Measurements from ENCODE around the gene TARBP2.

TARBP2 gene

GRCh38 chr12:53500776-53501614, at the start of gene TARBP2:
Gene TARBP2 (plus strand): TSS chr12:53501283. CDS start chr12:53501409, 126 bp downstream.
- peak; percentile 99 for DNase-seq

GRCh38 chr12:53451661-53452158, 49.4 kb upstream of the TARBP2 start, which contains the start of gene PCBP2:
Gene PCBP2 (plus strand): TSS chr12:53452102. CDS start chr12:53454801, 2,699 bp downstream.
- DNase-seq: peak; percentile 99

- peak; percentile 12 for DNase-seq
Measured at GRCh38 chr12:53452159-53453077, 48.7 kb upstream of the TARBP2 start.

GRCh38 chr12:53453953-53454640, 47.0 kb upstream of the TARBP2 start:
- DNase-seq: no peak

- no peak for DNase-seq
Measured at GRCh38 chr12:53454707-53455106, 46.4 kb upstream of the TARBP2 start.

GRCh38 chr12:53456654-53457366, 44.3 kb upstream of the TARBP2 start:
- no peak for DNase-seq

- DNase-seq: no peak
Measured at GRCh38 chr12:53459097-53459496, 42.0 kb upstream of the TARBP2 start.

GRCh38 chr12:53461059-53461458, 40.0 kb upstream of the TARBP2 start:
- DNase-seq: no peak

GRCh38 chr12:53461591-53461990, 39.5 kb upstream of the TARBP2 start:
- DNase-seq: no peak

- no peak for DNase-seq
Measured at GRCh38 chr12:53462935-53463334, 38.1 kb upstream of the TARBP2 start.

GRCh38 chr12:53463802-53464560, 37.1 kb upstream of the TARBP2 start:
- DNase-seq: no peak

GRCh38 chr12:53464685-53465418, 36.2 kb upstream of the TARBP2 start:
- no peak for DNase-seq

GRCh38 chr12:53465679-53466078, 35.4 kb upstream of the TARBP2 start:
- DNase-seq: no peak

GRCh38 chr12:53466640-53467039, 34.4 kb upstream of the TARBP2 start:
- DNase-seq: no peak

GRCh38 chr12:53467082-53467481, 34.0 kb upstream of the TARBP2 start:
- no peak for DNase-seq

GRCh38 chr12:53467880-53468279, 33.2 kb upstream of the TARBP2 start:
- no peak for DNase-seq

GRCh38 chr12:53468282-53468681, 32.8 kb upstream of the TARBP2 start:
- DNase-seq: no peak

GRCh38 chr12:53472056-53472582, 29.0 kb upstream of the TARBP2 start:
- no peak for DNase-seq

GRCh38 chr12:53474077-53474476, 27.0 kb upstream of the TARBP2 start:
- no peak for DNase-seq

GRCh38 chr12:53474819-53475218, 26.3 kb upstream of the TARBP2 start:
- no peak for DNase-seq

Measured in NCI-H187 treated with DMSO at 0.1 percent for 48 hours (cell line).